NAMALWA (cell line): ENCODE results near the gene FAM210B.
A peak's percentile ranks its signal among the peaks of the same experiment; 100 is the strongest.
"Not testable (repeated sequence)": the region's sequence is repeated elsewhere in the genome, so short reads cannot be mapped to it uniquely, and the experiment has no call there.

Experiments used
- DNase-seq: peaks from one replicate; pipeline ENCODE4 v3.0.0-alpha.2; 2015; ENCODE audit warnings: low spot score

The FAM210B gene

GRCh38 chr20:56358600-56359211 lies at the start of gene FAM210B:
Gene FAM210B (plus strand): TSS chr20:56358974. CDS start chr20:56359006, 32 bp downstream.
- DNase-seq, result peak; percentile 84

- no peak for DNase-seq
Measured at GRCh38 chr20:56316051-56316450, 42.7 kb upstream of the FAM210B start.

GRCh38 chr20:56316483-56316882 lies 42.3 kb upstream of the FAM210B start:
- no peak for DNase-seq

- no peak for DNase-seq
Measured at GRCh38 chr20:56322681-56323080, 36.1 kb upstream of the FAM210B start.

GRCh38 chr20:56323206-56323605 lies 35.6 kb upstream of the FAM210B start:
- no peak for DNase-seq

GRCh38 chr20:56323656-56324055 lies 35.1 kb upstream of the FAM210B start:
- no peak for DNase-seq

GRCh38 chr20:56324806-56325205 lies 34.0 kb upstream of the FAM210B start:
- DNase-seq, result no peak

- peak; percentile 23 for DNase-seq
Measured at GRCh38 chr20:56328861-56329260, 29.9 kb upstream of the FAM210B start.

GRCh38 chr20:56336709-56337108 lies 22.1 kb upstream of the FAM210B start:
- DNase-seq, result not testable (repeated sequence)

- no peak for DNase-seq
Measured at GRCh38 chr20:56342783-56343182, 16.0 kb upstream of the FAM210B start.

GRCh38 chr20:56343861-56344381 lies 14.9 kb upstream of the FAM210B start:
- no peak for DNase-seq

- no peak for DNase-seq
Measured at GRCh38 chr20:56345911-56346310, 12.9 kb upstream of the FAM210B start.

GRCh38 chr20:56347628-56348304 lies 11.0 kb upstream of the FAM210B start:
- DNase-seq, result no peak

- DNase-seq, result no peak
Measured at GRCh38 chr20:56348305-56348693, 10.5 kb upstream of the FAM210B start.

GRCh38 chr20:56348746-56349145 lies 10.0 kb upstream of the FAM210B start:
- DNase-seq, result no peak

- DNase-seq, result no peak
Measured at GRCh38 chr20:56350842-56351241, 7.9 kb upstream of the FAM210B start.

- DNase-seq, result no peak
Measured at GRCh38 chr20:56352345-56353055, 6.3 kb upstream of the FAM210B start.

GRCh38 chr20:56353356-56353755 lies 5.4 kb upstream of the FAM210B start:
- DNase-seq, result no peak

GRCh38 chr20:56358070-56358469 lies 704 bp upstream of the FAM210B start:
- DNase-seq, result no peak

GRCh38 chr20:56359212-56360132 lies 698 bp downstream of the FAM210B start:
- DNase-seq, result no peak

- DNase-seq, result no peak
Measured at GRCh38 chr20:56360133-56360907, 1.5 kb downstream of the FAM210B start.
